A549 (cell line): ENCODE data around the gene PLCL1. TPM values are rescaled to one million over a fixed set of nuclear protein-coding genes. Genes with fewer than 3 reads are reported as not detected.

Source experiments
- ATAC-seq, 2 experiments: fragments of 200-7000 bp in 1 of 2; fragments of >200 bp in 1 of 2; cut with Nextera tagmentation in 1 of 2; cut with Tn5 transposase in 1 of 2; 3 replicates each; pipeline versions ENCODE4 v1.8.0 to v1.9.1; 2018 to 2020; ENCODE audit warnings: mild to moderate bottlenecking in 1 of 2, moderate library complexity in 1 of 2
- CTCF ChIA-PET: fragments of 300-600 bp; sonication (Branson Sonifier 250); formaldehyde crosslinking; extraction: SDS; loops from one replicate; lab custom pipeline; 2021; ENCODE audit warnings: antibody characterized with exemption, inconsistent platforms; lab: Yijun Ruan, JAX
- POLR2A ChIA-PET: fragments of 350-600 bp; formaldehyde crosslinking; extraction: SDS; loops from one replicate; lab custom pipeline; 2021; ENCODE audit warnings: antibody characterized with exemption, inconsistent platforms; lab: Yijun Ruan, JAX
- DNase-seq, 2 experiments: peaks; one replicate each; pipeline versions ENCODE4 v3.0.0 to v3.0.0-alpha.2; 2011 to 2016; ENCODE audit warnings: low read depth in 1 of 2, low spot score in 1 of 2
- FAIRE-seq: peaks from 2 replicates; lab custom pipeline; 2011; peaks lifted over from hg19 to GRCh38; lab: Jason Lieb, UNC
- H3K27ac ChIP-seq, 2 experiments: fragments of >200 bp; sonication (Bioruptor Twin); formaldehyde crosslinking; 3 replicates each; pipeline ENCODE4 v1.5.1; 2016 to 2017
- H3K4me1 ChIP-seq: fragments of >200 bp; sonication (Bioruptor Twin); formaldehyde crosslinking; 3 replicates; pipeline ENCODE4 v1.6.1; 2016
- H3K4me2 ChIP-seq: fragments of >200 bp; sonication (Bioruptor Twin); formaldehyde crosslinking; 3 replicates; pipeline ENCODE4 v1.6.1; 2016
- H3K4me3 ChIP-seq: fragments of >200 bp; sonication (Bioruptor Twin); formaldehyde crosslinking; 3 replicates; pipeline ENCODE4 v1.5.1; 2016
- H3K9me3 ChIP-seq: fragments of >200 bp; sonication (Bioruptor Twin); formaldehyde crosslinking; 3 replicates; pipeline ENCODE4 v1.6.1; 2016
- EHMT2 ChIP-seq: fragments of 200-600 bp; sonication (generic); IDR thresholded peaks from 2 replicates; pipeline ENCODE4 v1.6.1; 2016; ENCODE audit warnings: antibody characterized with exemption, low read depth, mild to moderate bottlenecking, moderate library complexity
- FOSL2 ChIP-seq, 2 experiments: fragments of 450-650 bp in 1 of 2; fragments of >200 bp in 1 of 2; sonication (Bioruptor Twin) in 1 of 2; formaldehyde crosslinking; IDR thresholded peaks; 2 replicates each; pipeline versions ENCODE4 v1.5.0 to v1.6.1; 2016 to 2020; ENCODE audit warnings: mild to moderate bottlenecking in 1 of 2, moderate library complexity in 1 of 2
- FOXS1 ChIP-seq: fragments of 250-450 bp; sonication (Bioruptor Pico); IDR thresholded peaks from 2 replicates; pipeline ENCODE4 v1.5.0; 2020; ENCODE audit warnings: mild to moderate bottlenecking, moderate library complexity
- GATA3 ChIP-seq: IDR thresholded peaks from 2 replicates; pipeline ENCODE4 v1.6.1; 2012; ENCODE audit warnings: borderline replicate concordance
- HEYL ChIP-seq: fragments of 250-450 bp; sonication (Bioruptor Pico); IDR thresholded peaks from 2 replicates; pipeline ENCODE4 v1.8.0; 2021; ENCODE audit warnings: mild to moderate bottlenecking, moderate library complexity
- HOXB5 ChIP-seq: fragments of 250-450 bp; sonication (Bioruptor Pico); IDR thresholded peaks from 2 replicates; pipeline ENCODE4 v1.5.0; 2020; ENCODE audit warnings: mild to moderate bottlenecking, moderate library complexity
- JUN ChIP-seq, 2 experiments: fragments of >200 bp; sonication (Bioruptor Twin); formaldehyde crosslinking; IDR thresholded peaks; 2 replicates in 1 of 2; 3 replicates in 1 of 2; pipeline ENCODE4 v1.6.1; 2016 to 2017
- KDM1A ChIP-seq: fragments of 200-600 bp; sonication (generic); IDR thresholded peaks from 2 replicates; pipeline ENCODE4 v1.6.1; 2016; ENCODE audit warnings: low read depth, mild to moderate bottlenecking
- MAX ChIP-seq: IDR thresholded peaks from 2 replicates; pipeline ENCODE4 v1.6.1; 2012
- MAZ ChIP-seq: fragments of 150-350 bp; IDR thresholded peaks from 2 replicates; pipeline ENCODE4 v1.6.1; 2014; ENCODE audit warnings: antibody characterized with exemption, low read depth, low read length, borderline replicate concordance
- MYC ChIP-seq: IDR thresholded peaks from 2 replicates; pipeline ENCODE4 v1.6.1; 2012; ENCODE audit warnings: mild to moderate bottlenecking, inconsistent platforms, low read length, improper control_type of control experiment, borderline replicate concordance
- NPAS2 ChIP-seq: fragments of 250-450 bp; sonication (Bioruptor Pico); IDR thresholded peaks from 2 replicates; pipeline ENCODE4 v1.8.0; 2022; ENCODE audit warnings: mild to moderate bottlenecking, moderate library complexity, borderline replicate concordance
- PBX3 ChIP-seq: IDR thresholded peaks from 2 replicates; pipeline ENCODE4 v1.6.1; 2012
- PHF8 ChIP-seq: fragments of 200-600 bp; sonication (generic); IDR thresholded peaks from 2 replicates; pipeline ENCODE4 v1.6.1; 2016; ENCODE audit warnings: low read depth, mild to moderate bottlenecking, antibody characterized with exemption, moderate library complexity, borderline replicate concordance
- RARB ChIP-seq: fragments of 250-450 bp; sonication (Bioruptor Pico); IDR thresholded peaks from 2 replicates; pipeline ENCODE4 v1.8.0; 2021; ENCODE audit warnings: mild to moderate bottlenecking, moderate library complexity
- RCOR1 ChIP-seq: fragments of 150-350 bp; IDR thresholded peaks from 2 replicates; pipeline ENCODE4 v1.6.1; 2014; ENCODE audit warnings: antibody characterized with exemption, low read length, low read depth
- SMC3 ChIP-seq: fragments of >200 bp; sonication (Bioruptor Twin); formaldehyde crosslinking; IDR thresholded peaks from 3 replicates; pipeline ENCODE4 v1.6.1; 2018; ENCODE audit warnings: inconsistent platforms
- TFCP2L1 ChIP-seq: fragments of 250-450 bp; sonication (Bioruptor Pico); IDR thresholded peaks from 2 replicates; pipeline ENCODE4 v1.5.0; 2021; ENCODE audit warnings: mild to moderate bottlenecking
- TP53 ChIP-seq: fragments of 250-450 bp; sonication (Bioruptor Pico); IDR thresholded peaks from 2 replicates; pipeline ENCODE4 v1.5.0; 2021; ENCODE audit warnings: mild to moderate bottlenecking, moderate library complexity
- ZC3H11A ChIP-seq: fragments of 450-650 bp; IDR thresholded peaks from 2 replicates; pipeline ENCODE4 v1.6.1; 2014; ENCODE audit warnings: antibody characterized with exemption, mild to moderate bottlenecking
- ZFP36 ChIP-seq: fragments of 450-650 bp; IDR thresholded peaks from 2 replicates; pipeline ENCODE4 v1.6.1; 2014; ENCODE audit warnings: borderline replicate concordance; ENCODE audit not compliant: partially characterized antibody
- ZSCAN20 ChIP-seq: fragments of 250-450 bp; sonication (Bioruptor Pico); IDR thresholded peaks from 2 replicates; pipeline ENCODE4 v1.8.0; 2022; ENCODE audit warnings: mild to moderate bottlenecking, moderate library complexity
- WGBS: methylation state at CpG from one replicate; pipeline ENCODE4 v1.1.6; 2017; ENCODE audit errors: missing lambda C conversion rate; 5-methylcytosine and 5-hydroxymethylcytosine counted together
- polyA plus RNA-seq, 4 experiments: library from polyadenylated mRNA; depleted of rRNA in 3 of 4; stranded (reverse); fragments of >200 nt; fragmentation: RNase III in 1 of 4; extraction: RNeasy Plus Mini Kit Qiagen cat#74134 plus additional on column Dnase treatment in 1 of 4; gene quantifications; 2 replicates in 3 of 4; 3 replicates in 1 of 4; pipeline ENCODE4 v1.2.3, GENCODE V29; 2011 to 2017
- TF ChIP-seq, protein P1 (sequence below): fragments of 150-350 bp; IDR thresholded peaks from 2 replicates; pipeline ENCODE4 v1.6.1; 2014; ENCODE audit warnings: low read depth, mild to moderate bottlenecking, low read length
- TF ChIP-seq, protein P2 (sequence below): fragments of >200 bp; sonication (Bioruptor Twin); formaldehyde crosslinking; IDR thresholded peaks from 3 replicates; pipeline ENCODE4 v1.6.1; 2016

Gene PLCL1
- polyA plus RNA-seq, 2 of the 4 experiments (the other 2 are of a cell fraction): 0.03 TPM

GRCh38 chr2:197939787-197940186 lies 135.4 kb downstream of the PLCL1 start:
- ChIA-PET POLR2A (no interaction called here), CTCF (no interaction called here)
- WGBS: 2% methylated on average over 3 of the region's 3 CpGs
- H3K4me1 ChIP-seq: no peaks in the 10 kb centered on the region
- H3K9me3 ChIP-seq: no peaks in the 10 kb centered on the region
- FAIRE-seq (no peak), ATAC-seq (no peak), DNase-seq (no peak)
- H3K4me2 ChIP-seq: no peak overlapping the region
- no peak overlapping the region for H3K4me3 ChIP-seq
- H3K27ac ChIP-seq: no peak overlapping the region
- no peak for TF ChIP-seq RCOR1
- TF ChIP-seq HOXB5 (CRISPR knock-in tag): no peak
- no peak for TF ChIP-seq ZC3H11A
- TF ChIP-seq SMC3: no peak
- TF ChIP-seq HEYL (CRISPR knock-in tag): no peak
- TF ChIP-seq, protein P1, sequence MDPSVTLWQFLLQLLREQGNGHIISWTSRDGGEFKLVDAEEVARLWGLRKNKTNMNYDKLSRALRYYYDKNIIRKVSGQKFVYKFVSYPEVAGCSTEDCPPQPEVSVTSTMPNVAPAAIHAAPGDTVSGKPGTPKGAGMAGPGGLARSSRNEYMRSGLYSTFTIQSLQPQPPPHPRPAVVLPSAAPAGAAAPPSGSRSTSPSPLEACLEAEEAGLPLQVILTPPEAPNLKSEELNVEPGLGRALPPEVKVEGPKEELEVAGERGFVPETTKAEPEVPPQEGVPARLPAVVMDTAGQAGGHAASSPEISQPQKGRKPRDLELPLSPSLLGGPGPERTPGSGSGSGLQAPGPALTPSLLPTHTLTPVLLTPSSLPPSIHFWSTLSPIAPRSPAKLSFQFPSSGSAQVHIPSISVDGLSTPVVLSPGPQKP: no peak
- TF ChIP-seq PBX3: no peak
- TF ChIP-seq MYC: no peak
- no peak for TF ChIP-seq TFCP2L1 (CRISPR knock-in tag)
- no peak for TF ChIP-seq GATA3
- no peak for TF ChIP-seq NPAS2
- TF ChIP-seq, protein P2, sequence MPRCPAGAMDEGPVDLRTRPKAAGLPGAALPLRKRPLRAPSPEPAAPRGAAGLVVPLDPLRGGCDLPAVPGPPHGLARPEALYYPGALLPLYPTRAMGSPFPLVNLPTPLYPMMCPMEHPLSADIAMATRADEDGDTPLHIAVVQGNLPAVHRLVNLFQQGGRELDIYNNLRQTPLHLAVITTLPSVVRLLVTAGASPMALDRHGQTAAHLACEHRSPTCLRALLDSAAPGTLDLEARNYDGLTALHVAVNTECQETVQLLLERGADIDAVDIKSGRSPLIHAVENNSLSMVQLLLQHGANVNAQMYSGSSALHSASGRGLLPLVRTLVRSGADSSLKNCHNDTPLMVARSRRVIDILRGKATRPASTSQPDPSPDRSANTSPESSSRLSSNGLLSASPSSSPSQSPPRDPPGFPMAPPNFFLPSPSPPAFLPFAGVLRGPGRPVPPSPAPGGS: no peak
- TF ChIP-seq ZFP36: no peak
- no peak for TF ChIP-seq EHMT2
- TF ChIP-seq TP53 (CRISPR knock-in tag): no peak
- no peak for TF ChIP-seq FOSL2 (IDR thresholded peaks at IDR 0.05)
- TF ChIP-seq FOSL2 (CRISPR knock-in tag; IDR thresholded peaks at IDR 0.05): no peak
- no peak for TF ChIP-seq MAX

GRCh38 chr2:197940382-197940781 lies 136.0 kb downstream of the PLCL1 start:
- CTCF ChIA-PET: no interaction called here
- no peak for ATAC-seq
- no peak for FAIRE-seq
- Histone ChIP-seq H3K4me3 (no peak overlapping the region), H3K4me2 (no peak overlapping the region), H3K9me3 (no peaks in the 10 kb centered on the region), H3K27ac (no peak overlapping the region), H3K4me1 (no peaks in the 10 kb centered on the region)
- DNase-seq: no peak
- 2% methylated on average over 1 of the region's 1 CpG for WGBS
- TF ChIP-seq MAZ (no peak), FOXS1 (CRISPR knock-in tag) (no peak), NPAS2 (no peak)
- POLR2A ChIA-PET: no interaction called here

DNA sequence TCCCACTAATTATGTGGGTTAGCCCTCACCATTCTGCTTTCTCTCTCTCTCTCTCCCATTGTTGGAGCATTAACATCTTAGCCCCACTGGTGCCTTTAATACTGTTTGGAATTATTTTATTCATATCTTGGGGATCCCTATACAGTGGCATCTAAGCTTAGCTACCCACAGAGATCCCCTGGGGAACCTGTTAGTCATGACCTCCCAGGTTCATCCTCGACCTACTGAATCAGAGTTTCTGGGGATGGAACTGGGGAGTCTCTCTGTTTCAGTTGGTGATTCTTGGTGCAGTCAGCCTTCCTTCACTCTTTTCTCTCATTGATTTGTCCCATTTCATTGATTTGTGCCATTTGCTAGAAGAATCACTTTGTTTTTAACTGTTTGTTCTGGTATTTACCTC lies 137.3 kb downstream of the PLCL1 start:
- Histone ChIP-seq H3K4me3 (no peak overlapping the region), H3K4me1 (no peaks in the 10 kb centered on the region), H3K9me3 (no peaks in the 10 kb centered on the region), H3K27ac (no peak overlapping the region), H3K4me2 (no peak overlapping the region)
- ChIA-PET CTCF (no interaction called here), POLR2A (no interaction called here)
- no peak for DNase-seq
- FAIRE-seq: no peak
- no peak for TF ChIP-seq KDM1A
- no peak for TF ChIP-seq JUN (IDR thresholded peaks at IDR 0.05)
- no peak for TF ChIP-seq MAX
- no peak for TF ChIP-seq ZSCAN20
- no peak for TF ChIP-seq PHF8
- no peak for TF ChIP-seq RARB (CRISPR knock-in tag)
- WGBS: 0% methylated on average over 1 of the region's 1 CpG
- ATAC-seq: no peak
